Urothelium cell line (cell line): ENCODE results near the gene GRID1.

Experiments
- DNase-seq: peaks from one replicate; pipeline ENCODE4 v3.0.0; 2011; ENCODE audit warnings: low spot score, mixed read lengths
- FAIRE-seq: peaks from 2 replicates; lab custom pipeline; 2011; peaks lifted over from hg19 to GRCh38; lab: Jason Lieb, UNC

Gene GRID1

DNA sequence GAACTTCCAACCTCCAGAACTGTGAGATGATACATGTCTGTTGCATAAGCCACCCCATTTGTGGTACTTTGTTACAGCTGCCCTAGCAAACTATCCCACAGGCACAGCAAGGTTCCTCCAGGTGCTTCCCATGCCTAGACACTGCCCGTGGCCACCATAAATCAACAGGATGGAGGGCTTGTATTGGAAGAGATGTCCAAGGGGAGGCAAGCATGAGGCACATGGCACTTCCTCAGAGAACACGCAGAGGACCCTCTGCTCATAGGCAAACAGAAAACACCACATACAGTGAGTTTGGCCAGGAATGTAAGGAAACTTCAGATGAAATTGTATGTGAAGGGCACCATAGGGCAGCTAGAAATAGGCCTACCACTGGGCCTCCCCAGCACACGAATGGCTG is 291.1 kb downstream of the GRID1 start:
- FAIRE-seq (no peak), DNase-seq (no peak)

GRCh38 chr10:86074294-86074693 is 292.3 kb downstream of the GRID1 start:
- FAIRE-seq (no peak), DNase-seq (no peak)

- DNase-seq (no peak), FAIRE-seq (no peak)
These were observed 293.2 kb downstream of the GRID1 start for GRCh38 chr10:86073199-86073977.

- no peak for FAIRE-seq
- DNase-seq = no peak
These were observed 294.2 kb downstream of the GRID1 start for GRCh38 chr10:86072413-86072812.

- FAIRE-seq = no peak
These were observed 294.8 kb downstream of the GRID1 start for GRCh38 chr10:86071758-86072157.

DNA sequence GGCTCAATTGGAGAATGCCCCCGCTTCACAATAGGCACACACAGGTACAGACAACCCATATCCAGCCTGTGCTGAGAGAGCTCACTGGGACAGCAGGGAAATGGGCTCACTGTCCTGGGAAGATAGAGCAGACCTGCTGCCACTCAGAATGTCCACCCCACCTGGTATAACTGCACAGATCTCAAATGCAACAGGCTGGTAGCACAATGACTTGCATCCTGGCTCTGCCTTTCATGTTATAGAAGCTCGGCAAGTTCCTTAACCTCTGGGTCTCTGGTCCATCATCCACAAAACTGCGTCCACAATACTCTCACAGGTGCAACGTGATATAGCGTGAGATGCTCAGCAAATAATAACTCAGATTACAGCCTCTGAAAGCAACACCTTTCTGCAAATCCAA is 295.4 kb downstream of the GRID1 start:
- FAIRE-seq = no peak

More at GRCh38 chr10:86071758-86072157, 294.8 kb downstream of the GRID1 start:
- no peak for DNase-seq

GRCh38 chr10:86070278-86070677 is 296.3 kb downstream of the GRID1 start:
- FAIRE-seq (no peak), DNase-seq (no peak)

More for the DNA sequence above, 295.4 kb downstream of the GRID1 start:
- no peak for DNase-seq

DNA sequence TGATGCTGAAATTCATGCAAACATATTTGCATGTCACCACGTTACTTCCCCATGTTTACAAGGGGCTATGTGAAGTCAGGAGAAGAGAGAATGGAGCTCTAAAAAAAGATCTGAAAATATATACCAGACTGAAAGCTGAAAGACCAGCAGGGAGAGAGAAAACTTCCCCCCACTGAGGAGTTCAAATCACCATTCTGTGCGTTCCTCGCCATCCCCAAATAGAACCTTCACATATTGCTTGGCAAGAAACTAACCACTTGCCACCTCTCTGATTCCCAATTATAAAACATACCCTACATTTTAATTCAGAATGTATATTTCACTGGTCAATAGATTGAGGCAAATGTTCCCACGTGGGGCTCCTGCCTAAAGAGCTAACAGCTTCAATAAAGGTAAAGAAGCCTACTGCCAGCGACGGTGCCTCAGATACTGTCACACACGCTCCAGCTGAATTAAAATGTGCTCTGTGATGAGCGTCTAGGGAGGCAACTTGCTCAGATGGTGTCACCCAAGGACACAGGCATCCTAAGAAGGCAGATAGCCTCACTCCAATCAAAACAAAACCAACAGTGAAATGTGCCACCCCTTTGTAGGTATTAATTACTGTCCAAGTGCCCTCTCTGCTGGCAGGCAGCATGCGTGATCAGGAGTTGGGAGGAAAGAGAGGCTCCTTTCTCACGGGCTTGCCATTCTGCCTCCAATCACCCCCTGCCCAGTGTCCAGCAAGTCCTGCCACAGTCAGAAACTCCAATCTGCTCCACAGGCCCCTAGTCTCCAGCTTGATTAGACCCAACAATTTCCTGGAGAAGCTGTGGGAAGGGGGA is 298.2 kb downstream of the GRID1 start:
- DNase-seq (no peak), FAIRE-seq (peak; percentile 30)

DNA sequence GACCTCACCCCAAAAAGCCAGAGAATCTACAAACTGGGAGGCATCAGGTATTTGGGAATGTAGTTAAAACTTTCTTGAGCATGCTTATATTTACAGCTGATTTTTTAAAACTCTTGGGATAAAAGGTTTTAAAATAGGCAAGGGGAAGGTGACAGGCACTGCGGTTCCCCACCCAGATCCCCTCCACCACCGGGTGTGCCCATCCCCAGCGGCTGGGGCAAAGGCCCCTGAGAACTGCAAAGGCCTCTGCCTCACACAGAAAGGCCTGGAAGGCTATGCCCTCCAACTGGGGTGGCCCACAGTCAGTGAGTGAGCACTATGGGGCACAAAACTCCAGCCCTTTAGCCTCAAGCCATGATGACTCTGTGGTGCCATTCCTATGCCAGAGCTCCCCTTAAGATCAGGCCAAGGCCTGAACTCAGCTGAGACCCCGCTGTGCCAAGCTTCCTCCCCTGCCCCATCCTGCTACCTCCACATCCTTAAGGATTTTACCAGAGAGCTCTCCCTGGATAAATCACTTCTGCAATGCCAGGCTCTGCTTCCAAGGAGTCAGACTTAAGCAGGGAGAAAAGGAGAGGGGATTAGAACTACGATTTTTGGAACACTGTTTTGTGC is 299.1 kb downstream of the GRID1 start:
- FAIRE-seq = no peak
- DNase-seq = no peak

GRCh38 chr10:86066696-86067095 is 299.9 kb downstream of the GRID1 start:
- no peak for FAIRE-seq
- no peak for DNase-seq

- DNase-seq (no peak), FAIRE-seq (no peak)
These were observed 300.8 kb downstream of the GRID1 start for GRCh38 chr10:86065711-86066251.

- DNase-seq = no peak
- no peak for FAIRE-seq
These were observed 301.5 kb downstream of the GRID1 start for GRCh38 chr10:86064931-86065662.

DNA sequence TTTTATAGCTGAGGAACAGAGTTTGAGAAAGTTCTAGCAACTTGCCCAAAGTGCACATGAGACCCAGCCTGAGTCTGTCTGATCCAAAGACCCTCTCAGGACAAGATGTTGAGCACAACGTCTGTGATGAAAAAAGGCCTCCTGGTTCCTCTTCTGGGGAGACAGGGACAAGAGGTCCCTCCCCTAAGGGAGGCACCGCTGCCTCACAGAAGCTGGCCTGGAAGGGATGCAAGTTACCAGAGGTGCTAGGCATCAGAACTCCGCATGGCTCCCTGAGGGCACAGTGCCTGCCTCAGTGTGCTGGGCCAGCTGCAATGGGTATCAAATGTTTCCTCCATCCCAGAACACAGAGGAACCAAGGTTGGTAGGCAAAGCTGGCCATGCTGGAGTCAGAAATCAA is 302.4 kb downstream of the GRID1 start:
- FAIRE-seq = no peak

GRCh38 chr10:86063341-86063740 is 303.3 kb downstream of the GRID1 start:
- DNase-seq = no peak
- FAIRE-seq = no peak

More for the DNA sequence above, 302.4 kb downstream of the GRID1 start:
- no peak for DNase-seq

GRCh38 chr10:86062647-86063145 is 303.9 kb downstream of the GRID1 start:
- no peak for DNase-seq
- FAIRE-seq = no peak

DNA sequence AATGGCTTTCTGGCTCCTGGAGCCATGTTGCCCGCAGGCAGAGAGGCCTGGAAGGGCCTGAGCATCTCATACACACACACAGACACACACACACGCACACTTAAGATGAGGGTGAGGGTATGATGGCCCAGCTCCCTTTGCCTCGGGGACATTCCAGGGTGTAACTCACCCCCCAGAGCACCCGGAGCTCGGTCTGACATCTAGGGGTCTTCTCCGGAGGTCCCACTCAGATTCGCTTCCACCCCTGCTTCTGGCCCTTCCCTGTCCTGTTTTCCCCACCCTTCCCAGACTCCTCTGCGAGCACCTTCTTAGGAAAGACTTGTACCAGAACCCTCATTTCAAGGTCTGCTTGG is 304.4 kb downstream of the GRID1 start:
- DNase-seq = no peak
- FAIRE-seq = no peak

- no peak for FAIRE-seq
- DNase-seq = no peak
These were observed 305.1 kb downstream of the GRID1 start for GRCh38 chr10:86061278-86062197.

- FAIRE-seq (no peak), DNase-seq (no peak)
These were observed 306.0 kb downstream of the GRID1 start for GRCh38 chr10:86060386-86061277.
